ENCODE measurements around the gene RLN3. TPM values are rescaled to one million over a fixed set of nuclear protein-coding genes. Genes with fewer than 3 reads are reported as not detected.

Gene RLN3
- total RNA-seq, 1 donor from 2014 or later, result not detected

DNA sequence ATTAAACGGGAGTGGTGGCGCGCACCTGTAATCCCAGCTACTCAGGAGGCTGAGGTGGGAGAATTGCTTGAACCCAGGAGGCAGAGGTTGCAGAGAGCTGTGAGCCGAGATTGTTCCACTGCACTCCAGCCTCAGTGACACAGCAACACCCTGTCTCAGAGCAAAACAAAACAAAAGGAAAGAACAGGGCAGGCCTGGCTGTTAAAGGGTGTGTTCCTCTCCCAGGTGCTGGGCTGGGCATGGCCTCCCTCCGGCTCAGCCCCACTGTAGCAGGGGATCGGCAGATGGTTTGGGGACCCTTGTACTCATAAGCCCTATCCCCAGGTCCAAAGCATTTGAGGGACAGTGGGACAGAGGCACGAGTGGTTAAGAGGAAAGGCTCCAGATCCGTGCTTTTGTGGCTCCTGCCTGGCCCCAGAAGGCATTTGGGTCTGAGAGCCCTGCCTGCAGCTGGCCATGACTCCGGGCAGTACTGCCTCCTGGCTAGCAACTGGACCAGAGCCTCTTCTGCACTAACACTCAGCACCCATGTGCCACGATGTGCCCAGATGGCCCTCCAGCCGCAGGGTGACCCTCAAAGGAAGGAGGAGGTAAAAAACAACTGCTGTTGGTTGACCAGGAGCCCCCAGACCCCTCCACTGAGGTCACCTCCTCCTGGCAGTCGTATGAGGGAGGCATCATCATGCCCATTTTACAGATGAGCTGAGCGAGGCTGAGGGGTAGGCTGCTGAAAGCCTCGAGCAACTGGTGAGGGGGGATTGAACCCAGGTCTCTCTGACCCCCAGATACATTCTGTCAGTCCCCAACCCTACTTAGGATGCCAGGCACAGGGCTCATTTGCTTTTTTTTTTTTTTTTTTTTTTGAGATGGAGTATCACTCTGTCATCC lies 31.8 kb upstream of the RLN3 start:
- Mint-ChIP-seq H3K9me3 (peaks cover 5% of the 10 kb centered on the region), H3K27ac (ENCODE audit: unreplicated experiment) (no peak overlapping the region)

DNA sequence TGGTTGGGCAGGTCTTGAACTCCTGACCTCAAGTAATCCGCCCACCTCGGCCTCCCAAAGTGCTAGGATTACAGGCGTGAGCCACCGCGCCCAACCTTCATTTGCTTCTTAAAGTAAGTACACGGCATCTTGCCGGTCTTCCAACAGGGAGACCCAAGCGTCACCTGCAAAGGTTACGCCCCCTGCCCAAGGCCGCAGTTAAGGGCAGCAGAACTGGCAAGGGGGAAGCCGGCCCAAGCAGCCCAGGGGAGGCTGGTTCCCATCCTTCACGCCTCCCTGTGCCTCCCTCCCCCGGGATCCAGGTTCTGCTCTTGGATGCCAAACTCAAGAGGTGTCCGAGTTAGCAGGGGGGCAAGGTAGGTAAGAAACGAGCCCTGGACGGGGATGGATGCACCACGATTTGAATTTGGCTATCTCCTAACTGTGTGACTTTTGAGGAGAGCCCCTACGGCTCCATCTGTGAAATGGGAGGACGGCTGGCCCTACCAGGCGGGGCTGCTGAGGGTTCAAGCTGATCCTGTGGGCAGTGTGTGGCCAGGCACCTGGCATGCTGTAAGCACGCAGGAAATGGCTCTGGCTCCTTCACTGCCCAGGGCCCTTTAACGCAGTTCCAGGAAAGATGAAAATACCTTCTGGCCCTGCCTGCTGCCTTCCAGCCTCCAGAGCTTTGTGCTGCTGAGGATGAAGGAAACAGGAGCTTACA lies 30.9 kb upstream of the RLN3 start:
- H3K27ac Mint-ChIP-seq (ENCODE audit: unreplicated experiment), result no peak overlapping the region
- DNase-seq (ENCODE audit: low read depth, low spot score), result no peak
- peaks cover 5% of the 10 kb centered on the region for H3K9me3 Mint-ChIP-seq
- H3K27me3 Mint-ChIP-seq (ENCODE audit: low read depth), result no peaks in the 10 kb centered on the region
- H3K4me1 Mint-ChIP-seq, result no peaks in the 10 kb centered on the region
- H3K4me3 Mint-ChIP-seq, result no peak overlapping the region
- peaks cover 11% of the 10 kb centered on the region for H3K36me3 Mint-ChIP-seq (ENCODE audit: low read depth)
- TF ChIP-seq, protein P1, sequence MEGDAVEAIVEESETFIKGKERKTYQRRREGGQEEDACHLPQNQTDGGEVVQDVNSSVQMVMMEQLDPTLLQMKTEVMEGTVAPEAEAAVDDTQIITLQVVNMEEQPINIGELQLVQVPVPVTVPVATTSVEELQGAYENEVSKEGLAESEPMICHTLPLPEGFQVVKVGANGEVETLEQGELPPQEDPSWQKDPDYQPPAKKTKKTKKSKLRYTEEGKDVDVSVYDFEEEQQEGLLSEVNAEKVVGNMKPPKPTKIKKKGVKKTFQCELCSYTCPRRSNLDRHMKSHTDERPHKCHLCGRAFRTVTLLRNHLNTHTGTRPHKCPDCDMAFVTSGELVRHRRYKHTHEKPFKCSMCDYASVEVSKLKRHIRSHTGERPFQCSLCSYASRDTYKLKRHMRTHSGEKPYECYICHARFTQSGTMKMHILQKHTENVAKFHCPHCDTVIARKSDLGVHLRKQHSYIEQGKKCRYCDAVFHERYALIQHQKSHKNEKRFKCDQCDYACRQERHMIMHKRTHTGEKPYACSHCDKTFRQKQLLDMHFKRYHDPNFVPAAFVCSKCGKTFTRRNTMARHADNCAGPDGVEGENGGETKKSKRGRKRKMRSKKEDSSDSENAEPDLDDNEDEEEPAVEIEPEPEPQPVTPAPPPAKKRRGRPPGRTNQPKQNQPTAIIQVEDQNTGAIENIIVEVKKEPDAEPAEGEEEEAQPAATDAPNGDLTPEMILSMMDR (conservative IDR thresholded peaks at IDR 0.05), result no peak

More for the DNA sequence above, 31.8 kb upstream of the RLN3 start:
- peaks cover 11% of the 10 kb centered on the region for H3K36me3 Mint-ChIP-seq (ENCODE audit: low read depth)
- H3K4me1 Mint-ChIP-seq, result no peaks in the 10 kb centered on the region
- H3K4me3 Mint-ChIP-seq, result no peak overlapping the region
- DNase-seq (ENCODE audit: low read depth, low spot score), result no peak
- TF ChIP-seq, protein P1 (conservative IDR thresholded peaks at IDR 0.05), result no peak
- no peaks in the 10 kb centered on the region for H3K27me3 Mint-ChIP-seq (ENCODE audit: low read depth)

DNA sequence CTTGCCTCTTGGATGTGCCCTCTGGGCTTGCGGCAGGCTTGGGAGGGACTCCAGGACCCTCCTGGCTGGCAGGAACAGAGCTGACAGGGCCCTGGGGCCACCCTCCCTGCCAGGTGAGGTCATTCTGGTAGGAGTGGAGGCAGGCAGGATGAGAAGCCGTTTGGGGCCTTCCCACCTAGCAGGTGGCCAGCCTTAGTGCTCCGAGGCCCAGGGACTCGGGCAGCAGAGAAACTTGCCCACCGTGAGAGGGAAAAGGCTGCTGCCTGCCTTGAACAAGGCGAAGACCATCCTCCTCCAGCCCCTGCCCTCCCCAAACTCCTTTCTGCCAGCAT lies 30.4 kb upstream of the RLN3 start:
- H3K4me3 Mint-ChIP-seq, result no peak overlapping the region
- TF ChIP-seq, protein P1 (conservative IDR thresholded peaks at IDR 0.05), result no peak

DNA sequence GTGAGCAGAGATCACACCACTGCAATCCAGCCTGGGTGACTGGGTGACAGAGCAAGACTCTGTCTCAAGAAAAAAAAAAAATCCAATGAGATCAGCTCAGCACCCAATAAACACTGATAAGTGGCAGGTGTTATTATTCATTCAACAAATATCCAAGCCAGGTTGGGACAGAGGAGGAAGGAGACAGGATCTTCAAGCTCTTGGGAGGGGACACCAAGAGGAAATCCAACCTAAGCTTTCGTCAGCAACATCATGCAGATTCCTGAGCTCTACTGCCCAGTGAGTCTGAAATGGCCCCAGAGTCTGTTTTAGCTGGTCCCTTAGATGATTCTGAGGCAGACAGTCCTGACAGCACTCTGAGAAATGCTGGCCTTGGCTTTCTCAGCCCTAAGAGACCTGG lies 29.5 kb upstream of the RLN3 start:
- Mint-ChIP-seq H3K4me1 (no peaks in the 10 kb centered on the region), H3K9me3 (peaks cover 5% of the 10 kb centered on the region), H3K4me3 (no peak overlapping the region), H3K27me3 (ENCODE audit: low read depth) (no peaks in the 10 kb centered on the region), H3K36me3 (ENCODE audit: low read depth) (peaks cover 11% of the 10 kb centered on the region), H3K27ac (ENCODE audit: unreplicated experiment) (no peak overlapping the region)
- DNase-seq (ENCODE audit: low read depth, low spot score), result no peak
- TF ChIP-seq, protein P1 (conservative IDR thresholded peaks at IDR 0.05), result no peak

More for the DNA sequence above, 30.4 kb upstream of the RLN3 start:
- H3K4me1 Mint-ChIP-seq, result no peaks in the 10 kb centered on the region
- DNase-seq (ENCODE audit: low read depth, low spot score), result no peak
- no peak overlapping the region for H3K27ac Mint-ChIP-seq (ENCODE audit: unreplicated experiment)
- H3K27me3 Mint-ChIP-seq (ENCODE audit: low read depth), result no peaks in the 10 kb centered on the region
- H3K9me3 Mint-ChIP-seq, result peaks cover 5% of the 10 kb centered on the region
- H3K36me3 Mint-ChIP-seq (ENCODE audit: low read depth), result peaks cover 11% of the 10 kb centered on the region

DNA sequence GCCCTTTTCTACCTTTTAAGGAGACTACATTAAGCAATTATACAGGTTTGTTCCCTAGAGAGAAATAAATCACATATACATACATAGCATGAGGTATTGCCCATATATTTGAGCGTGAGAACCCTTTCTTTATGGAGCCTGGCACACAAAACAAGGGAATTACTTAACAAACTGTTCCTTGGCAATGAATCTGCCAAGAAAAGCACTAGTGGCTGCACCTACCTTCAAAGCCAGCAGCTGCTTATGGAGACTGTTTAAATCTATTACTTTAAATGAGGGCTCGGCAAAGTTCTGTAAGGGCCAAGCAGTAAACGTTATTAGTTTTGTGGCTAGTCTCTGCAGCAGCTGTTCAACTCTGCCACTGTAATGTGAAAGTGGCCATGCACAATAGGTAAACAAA lies 28.9 kb upstream of the RLN3 start:
- H3K27me3 Mint-ChIP-seq (ENCODE audit: low read depth), result no peaks in the 10 kb centered on the region
- no peak overlapping the region for H3K27ac Mint-ChIP-seq (ENCODE audit: unreplicated experiment)
- TF ChIP-seq, protein P1 (conservative IDR thresholded peaks at IDR 0.05), result no peak
- H3K4me1 Mint-ChIP-seq, result no peaks in the 10 kb centered on the region
- no peak overlapping the region for H3K4me3 Mint-ChIP-seq
- peaks cover 11% of the 10 kb centered on the region for H3K36me3 Mint-ChIP-seq (ENCODE audit: low read depth)
- DNase-seq (ENCODE audit: low read depth, low spot score), result no peak
- H3K9me3 Mint-ChIP-seq, result peaks cover 5% of the 10 kb centered on the region

Data from neural crest cell (in vitro differentiated cells).